HG03521 (cell line): ENCODE measurements around the gene TRIOBP.
A peak's percentile ranks its signal among the peaks of the same experiment; 100 is the strongest.

Source experiments
- ATAC-seq: cut with Tn5 transposase; IDR thresholded peaks from one replicate; pipeline ENCODE4 v1.9.1; 2021; ENCODE audit warnings: mild to moderate bottlenecking, moderate library complexity; ENCODE audit not compliant: unreplicated experiment

The TRIOBP gene

GRCh38 chr22:37726241-37726887 lies 29.5 kb downstream of the TRIOBP start:
- ATAC-seq = no peak

- no peak for ATAC-seq
These were observed 31.8 kb downstream of the TRIOBP start for GRCh38 chr22:37728620-37729019.

- ATAC-seq = no peak
These were observed 35.1 kb downstream of the TRIOBP start for GRCh38 chr22:37731804-37732471.

GRCh38 chr22:37732699-37733607 lies 36.1 kb downstream of the TRIOBP start:
- no peak for ATAC-seq

- ATAC-seq = no peak
These were observed 37.0 kb downstream of the TRIOBP start for GRCh38 chr22:37733625-37734401.

- no peak for ATAC-seq
These were observed 37.5 kb downstream of the TRIOBP start for GRCh38 chr22:37734402-37734700.

- no peak for ATAC-seq
These were observed 38.2 kb downstream of the TRIOBP start for GRCh38 chr22:37734964-37735451.

GRCh38 chr22:37739035-37739434 lies 42.2 kb downstream of the TRIOBP start:
- ATAC-seq = no peak

- no peak for ATAC-seq
These were observed 42.8 kb downstream of the TRIOBP start for GRCh38 chr22:37739611-37740049.

- ATAC-seq = no peak
These were observed 43.8 kb downstream of the TRIOBP start for GRCh38 chr22:37740455-37741311.

GRCh38 chr22:37741312-37741795 lies 44.5 kb downstream of the TRIOBP start:
- no peak for ATAC-seq

GRCh38 chr22:37742376-37743171 lies 45.7 kb downstream of the TRIOBP start:
- no peak for ATAC-seq

- no peak for ATAC-seq
These were observed 47.7 kb downstream of the TRIOBP start for GRCh38 chr22:37744589-37744988.

GRCh38 chr22:37745548-37746365 lies 48.9 kb downstream of the TRIOBP start:
- ATAC-seq = peak; percentile 64

GRCh38 chr22:37746366-37747079 lies 49.7 kb downstream of the TRIOBP start:
- ATAC-seq = peak; percentile 20

- ATAC-seq = no peak
These were observed 50.3 kb downstream of the TRIOBP start for GRCh38 chr22:37747080-37747714.

- no peak for ATAC-seq
These were observed 50.9 kb downstream of the TRIOBP start for GRCh38 chr22:37747715-37748100.
